Body of pancreas (tissue), 4 donors: ENCODE measurements around the gene SH2D3C.
"Not testable (repeated sequence)": the region's sequence is repeated elsewhere in the genome, so short reads cannot be mapped to it uniquely, and the experiment has no call there.

ENCODE experiments used
- CTCF ChIP-seq, 7 experiments: fragments of 450-650 bp in 4 of 7; fragments of 200-600 bp in 3 of 7; sonication (generic) in 3 of 7; IDR thresholded peaks; one replicate each; pipeline ENCODE4 v1.5.1; 2016 to 2019; ENCODE audit warnings: antibody characterized with exemption in 7 of 7
- POLR2A ChIP-seq, 3 donors: fragments of 450-650 bp; IDR thresholded peaks; one replicate each; pipeline ENCODE4 v1.6.1; 2016; ENCODE audit warnings: antibody characterized with exemption in 3 of 3, mild to moderate bottlenecking in 2 of 3

- not testable (repeated sequence) for TF ChIP-seq POLR2A, CTCF (IDR thresholded peaks at IDR 0.05)
These were observed 2.4 kb upstream of the SH2D3C start for GRCh38 chr9:127780909-127781308.
